Effector memory CD8-positive, alpha-beta T cell (primary cell): ENCODE measurements around the gene AGRN.
"Not testable (repeated sequence)": the region's sequence is repeated elsewhere in the genome, so short reads cannot be mapped to it uniquely, and the experiment has no call there.

ENCODE experiments used
- ATAC-seq: fragments of 150-1000 bp; cut with Tn5 transposase; replicated peaks from 2 replicates; pipeline ENCODE4 v1.10.0; 2021; ENCODE audit warnings: mild to moderate bottlenecking, moderate library complexity
- DNase-seq, 3 experiments: peaks; one replicate each; pipeline ENCODE4 v3.0.0; 2021
- H3K27ac Mint-ChIP-seq, 2 donors: one replicate each; pipeline ENCODE4 v1.8.0; 2022; ENCODE audit warnings: mild to moderate bottlenecking in 2 of 2, mixed read lengths in 2 of 2, moderate library complexity in 2 of 2
- H3K27me3 Mint-ChIP-seq, 2 donors: one replicate each; pipeline ENCODE4 v1.8.0; 2022; ENCODE audit warnings: mixed read lengths in 2 of 2
- H3K36me3 Mint-ChIP-seq: one replicate; pipeline ENCODE4 v1.8.0; 2022; ENCODE audit warnings: mild to moderate bottlenecking, moderate library complexity, mixed read lengths; ENCODE audit not compliant: insufficient read depth
- H3K4me1 Mint-ChIP-seq, 2 donors: one replicate each; pipeline ENCODE4 v1.8.0; 2022; ENCODE audit warnings: low read depth in 2 of 2, mixed read lengths in 2 of 2
- H3K4me3 Mint-ChIP-seq, 2 donors: one replicate each; pipeline ENCODE4 v1.8.0; 2022; ENCODE audit warnings: mild to moderate bottlenecking in 2 of 2, mixed read lengths in 2 of 2, moderate library complexity in 2 of 2
- H3K9me3 Mint-ChIP-seq, 2 donors: one replicate each; pipeline ENCODE4 v1.8.0; 2022; ENCODE audit warnings: mixed read lengths in 2 of 2

Gene AGRN

DNA sequence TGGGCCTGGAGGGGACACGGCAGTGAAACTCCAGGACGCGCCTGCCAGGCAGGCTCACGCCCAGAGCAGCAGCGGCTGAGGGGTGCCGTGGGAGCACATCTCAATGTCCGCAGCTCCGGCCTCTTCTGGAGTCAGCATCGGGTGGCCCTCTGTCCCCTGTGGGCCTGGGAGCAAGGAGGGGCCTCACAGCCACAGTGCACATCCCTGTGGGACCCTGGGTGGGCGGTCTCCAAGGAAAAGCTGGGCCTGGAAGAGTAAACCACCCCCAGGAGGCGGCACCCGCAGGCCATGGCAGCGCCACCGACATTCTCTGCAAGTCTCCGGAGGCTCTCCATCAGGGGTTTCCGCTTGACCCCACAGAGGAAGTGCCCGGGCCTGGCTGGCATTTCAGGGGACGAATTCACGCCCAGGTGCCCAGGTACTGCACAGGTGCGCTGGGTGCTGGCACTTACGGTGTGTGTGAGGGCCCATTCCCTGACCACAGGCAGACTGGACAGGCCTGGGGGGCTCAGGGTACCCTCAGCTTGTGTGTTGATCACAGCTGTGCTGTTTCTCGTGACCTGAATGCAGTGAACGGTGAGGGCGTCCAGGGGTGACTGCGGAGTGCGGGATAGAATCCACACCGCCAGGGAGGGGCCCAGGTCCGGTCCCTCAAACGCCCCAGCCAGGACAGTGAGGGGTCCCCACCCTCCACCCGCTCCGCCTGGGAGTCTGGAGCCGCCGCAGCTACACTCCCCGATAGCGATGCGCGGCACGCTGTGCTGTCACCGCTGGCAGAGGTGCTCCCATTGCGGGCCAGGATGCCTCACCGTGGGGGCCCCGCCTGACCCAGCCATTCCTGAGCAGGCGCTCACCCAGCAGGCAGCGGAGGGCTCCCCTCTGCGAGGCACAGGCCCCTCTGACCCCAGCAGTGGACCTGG is 70.8 kb downstream of the AGRN start:
- H3K4me3 Mint-ChIP-seq = no peak overlapping the region
- DNase-seq (no peak), ATAC-seq (no peak)
- no peaks in the 10 kb centered on the region for H3K9me3 Mint-ChIP-seq
- H3K4me1 Mint-ChIP-seq = peaks cover 0 to 3% of the 10 kb centered on the region in 2 donors
- H3K36me3 Mint-ChIP-seq = no peaks in the 10 kb centered on the region
- H3K27ac Mint-ChIP-seq = no peak overlapping the region
- H3K27me3 Mint-ChIP-seq = no peaks in the 10 kb centered on the region

DNA sequence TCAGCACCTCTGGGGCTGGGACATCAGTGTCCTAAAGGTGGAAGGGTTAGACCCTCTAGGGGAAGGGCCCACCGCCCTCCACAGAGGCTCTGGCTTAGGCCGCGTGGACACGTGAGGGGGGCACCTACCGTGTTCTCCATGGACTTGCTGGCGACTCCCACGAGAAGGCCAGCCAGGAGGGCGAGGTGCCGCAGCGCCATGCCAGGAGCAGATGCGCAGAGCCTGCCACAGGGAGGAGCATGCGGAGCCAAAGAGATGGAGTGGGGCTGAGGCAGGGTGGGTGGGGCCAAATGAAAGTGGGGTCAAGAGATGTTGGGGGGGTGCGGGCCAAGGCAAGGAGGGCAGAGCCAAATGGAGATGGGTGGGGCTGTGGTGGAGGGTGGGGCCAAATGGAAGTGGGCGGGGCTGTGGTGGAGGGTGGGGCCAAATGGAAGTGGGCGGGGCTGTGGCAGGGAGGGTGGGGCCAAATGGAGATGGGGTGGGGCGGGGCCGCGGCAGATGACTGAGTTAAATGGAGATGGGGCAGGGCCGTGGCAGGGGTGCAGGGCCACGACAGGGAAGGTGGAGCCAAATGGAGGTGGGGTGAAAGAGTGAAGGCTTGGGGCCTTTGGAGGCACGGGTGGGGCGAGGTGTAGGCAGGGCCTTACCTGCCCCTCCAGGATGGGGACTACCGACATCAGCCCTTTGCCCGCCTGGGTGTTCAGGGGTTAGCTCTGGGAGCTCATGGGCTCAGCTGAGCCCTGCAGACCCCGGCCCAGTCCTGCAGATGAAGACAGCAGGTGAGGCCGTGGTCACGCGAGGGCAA is 71.6 kb downstream of the AGRN start:
- DNase-seq (no peak), ATAC-seq (no peak)
- Mint-ChIP-seq H3K9me3 (no peaks in the 10 kb centered on the region), H3K4me3 (no peak overlapping the region), H3K27ac (no peak overlapping the region), H3K4me1 (peaks cover 0 to 3% of the 10 kb centered on the region in 2 donors), H3K27me3 (no peaks in the 10 kb centered on the region), H3K36me3 (no peaks in the 10 kb centered on the region)

DNA sequence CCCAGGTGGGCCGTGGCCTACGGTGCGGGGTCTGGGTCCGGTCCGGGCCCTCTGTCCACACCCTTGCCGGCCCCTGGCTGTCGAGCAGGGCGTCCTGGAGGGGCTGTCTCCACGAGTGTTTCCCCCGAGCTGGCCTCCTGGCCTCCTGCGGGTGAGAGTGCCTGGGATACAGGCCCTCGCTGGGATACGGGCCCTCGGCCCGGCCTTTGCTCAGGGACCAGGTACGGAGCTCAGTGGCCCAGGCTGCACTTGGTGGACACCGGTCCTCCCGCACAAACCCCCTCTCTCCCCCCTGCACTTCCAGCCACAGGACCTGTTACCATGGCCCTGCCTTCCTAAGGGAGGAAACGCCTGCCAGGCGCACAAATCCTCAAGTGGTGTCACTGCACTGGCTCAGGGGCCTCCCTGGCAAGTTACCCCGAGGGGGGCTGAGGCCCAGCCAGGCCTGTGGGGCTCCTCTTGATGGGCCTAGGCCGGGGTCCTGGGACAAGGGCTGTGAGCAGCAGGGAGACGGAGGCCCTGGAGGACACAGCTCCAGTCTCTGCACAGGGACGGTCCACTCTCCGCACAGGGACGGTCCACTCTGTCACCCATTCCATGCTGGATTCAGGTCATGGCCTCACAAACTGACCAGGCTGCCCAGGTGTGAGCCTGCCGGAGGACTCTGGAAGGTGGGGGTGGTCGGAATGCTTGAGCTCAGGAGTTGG is 72.4 kb downstream of the AGRN start:
- ATAC-seq (no peak), DNase-seq (no peak)
- H3K27ac Mint-ChIP-seq = no peak overlapping the region
- peaks cover 0 to 3% of the 10 kb centered on the region in 2 donors for H3K4me1 Mint-ChIP-seq
- no peaks in the 10 kb centered on the region for H3K36me3 Mint-ChIP-seq
- H3K4me3 Mint-ChIP-seq = no peak overlapping the region
- H3K9me3 Mint-ChIP-seq = no peaks in the 10 kb centered on the region
- no peaks in the 10 kb centered on the region for H3K27me3 Mint-ChIP-seq

DNA sequence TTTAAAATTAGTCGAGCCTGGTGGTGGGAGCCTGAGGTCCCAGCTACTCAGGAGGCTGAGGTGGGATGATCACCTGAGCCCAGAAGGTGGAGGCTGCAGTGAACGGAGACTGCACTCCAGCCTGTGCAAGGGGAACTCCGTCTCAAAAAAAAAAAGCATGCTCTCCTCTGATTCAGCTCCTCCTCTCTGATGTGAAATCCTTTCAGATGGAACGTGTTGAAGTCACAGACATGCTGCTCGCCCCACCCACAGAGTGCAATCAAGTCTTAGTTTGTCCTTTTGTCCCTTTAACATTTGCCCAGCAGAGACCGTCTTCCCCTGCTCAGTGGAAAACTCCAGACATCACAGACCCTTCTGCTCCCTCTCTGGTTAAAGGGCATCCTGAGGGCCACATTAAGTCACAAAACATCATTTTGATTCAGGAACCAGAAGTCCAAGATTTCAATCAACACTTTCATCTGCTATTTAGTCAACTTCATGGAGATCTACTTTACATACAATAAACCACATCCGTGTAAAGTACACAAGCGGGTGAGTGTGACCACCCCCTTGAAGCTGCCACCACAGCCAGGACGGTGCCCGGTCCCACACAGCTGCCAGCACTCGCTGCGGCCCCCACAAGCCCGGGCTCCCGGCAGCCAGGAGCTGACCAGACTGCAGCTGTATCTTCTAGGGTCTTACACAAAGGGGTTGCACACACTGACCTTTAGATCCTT is 73.1 kb downstream of the AGRN start:
- no peaks in the 10 kb centered on the region for H3K27me3 Mint-ChIP-seq
- peaks cover 0 to 3% of the 10 kb centered on the region in 2 donors for H3K4me1 Mint-ChIP-seq
- DNase-seq (no peak), ATAC-seq (no peak)
- H3K4me3 Mint-ChIP-seq = no peak overlapping the region
- no peaks in the 10 kb centered on the region for H3K9me3 Mint-ChIP-seq
- H3K36me3 Mint-ChIP-seq = no peaks in the 10 kb centered on the region
- H3K27ac Mint-ChIP-seq = no peak overlapping the region

DNA sequence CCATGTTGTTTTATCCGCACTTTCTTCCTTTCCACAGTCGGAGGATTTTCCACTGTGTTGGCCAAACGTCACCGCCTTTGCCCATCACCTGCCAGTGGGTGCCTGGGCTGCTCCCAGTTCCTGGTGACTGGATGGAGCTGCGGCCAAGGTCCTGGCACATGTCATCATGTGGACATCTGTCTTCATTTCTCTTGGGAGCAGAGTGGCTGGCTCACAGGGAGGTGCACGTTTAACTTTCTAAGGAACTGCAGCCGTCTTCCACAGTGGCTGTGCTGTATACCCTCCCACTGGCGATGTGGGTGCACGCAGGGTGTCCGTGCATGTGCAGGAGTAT is 73.7 kb downstream of the AGRN start:
- Mint-ChIP-seq H3K36me3 (no peaks in the 10 kb centered on the region), H3K27me3 (peaks cover 0 to 2% of the 10 kb centered on the region in 2 donors), H3K27ac (no peak overlapping the region), H3K9me3 (no peaks in the 10 kb centered on the region), H3K4me1 (peaks cover 0 to 4% of the 10 kb centered on the region in 2 donors), H3K4me3 (no peak overlapping the region)
- DNase-seq (no peak), ATAC-seq (no peak)

DNA sequence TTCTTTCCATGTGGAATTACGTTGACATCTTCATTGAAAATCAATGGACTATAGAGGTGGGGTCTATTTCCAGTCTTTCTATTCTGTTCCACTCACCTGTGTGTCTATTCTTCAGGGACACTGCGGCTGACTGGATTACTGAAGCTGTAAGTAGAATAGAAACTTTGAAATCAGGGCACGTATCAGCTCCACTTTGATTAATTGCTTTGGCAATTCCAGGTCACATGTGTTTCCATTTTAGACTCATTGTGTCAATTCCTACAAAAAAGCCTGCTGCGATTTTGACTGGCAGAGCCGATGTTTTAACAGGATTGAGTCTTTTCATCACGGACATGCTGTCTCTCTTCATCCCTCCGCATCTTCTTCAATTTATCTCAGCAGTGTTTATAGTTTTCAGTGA is 75.1 kb downstream of the AGRN start:
- Mint-ChIP-seq H3K4me1 (peaks cover 9 to 16% of the 10 kb centered on the region in 2 donors), H3K36me3 (no peaks in the 10 kb centered on the region), H3K27ac (no peak overlapping the region), H3K4me3 (no peak overlapping the region), H3K27me3 (peaks cover 6 to 16% of the 10 kb centered on the region in 2 donors), H3K9me3 (no peaks in the 10 kb centered on the region)
- ATAC-seq (no peak), DNase-seq (no peak)

DNA sequence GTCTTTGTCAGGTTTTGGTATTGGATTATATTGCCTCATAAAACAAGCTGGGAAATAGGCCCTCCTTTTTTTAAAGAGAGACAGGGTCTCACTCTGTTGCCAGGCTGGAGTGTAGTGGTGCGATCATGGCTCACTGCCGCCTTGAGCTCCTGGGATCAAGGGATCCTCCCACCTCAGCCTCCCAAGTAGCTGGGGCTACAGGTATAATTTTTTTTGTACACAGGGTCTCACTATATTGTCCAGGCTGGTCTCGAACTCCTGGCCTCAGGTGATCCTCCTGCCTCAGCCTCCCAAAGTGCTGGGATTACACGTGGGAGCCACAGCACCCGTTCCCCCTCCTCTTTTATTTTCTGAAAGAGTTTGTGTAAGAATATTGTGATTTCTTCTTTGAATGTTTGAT is 76.2 kb downstream of the AGRN start:
- ATAC-seq, H3K27ac Mint-ChIP-seq, H3K9me3 Mint-ChIP-seq, DNase-seq, H3K36me3 Mint-ChIP-seq, H3K4me3 Mint-ChIP-seq: not testable (repeated sequence)
- peaks cover 6 to 17% of the 10 kb centered on the region in 2 donors for H3K27me3 Mint-ChIP-seq
- H3K4me1 Mint-ChIP-seq = peaks cover 9 to 19% of the 10 kb centered on the region in 2 donors

DNA sequence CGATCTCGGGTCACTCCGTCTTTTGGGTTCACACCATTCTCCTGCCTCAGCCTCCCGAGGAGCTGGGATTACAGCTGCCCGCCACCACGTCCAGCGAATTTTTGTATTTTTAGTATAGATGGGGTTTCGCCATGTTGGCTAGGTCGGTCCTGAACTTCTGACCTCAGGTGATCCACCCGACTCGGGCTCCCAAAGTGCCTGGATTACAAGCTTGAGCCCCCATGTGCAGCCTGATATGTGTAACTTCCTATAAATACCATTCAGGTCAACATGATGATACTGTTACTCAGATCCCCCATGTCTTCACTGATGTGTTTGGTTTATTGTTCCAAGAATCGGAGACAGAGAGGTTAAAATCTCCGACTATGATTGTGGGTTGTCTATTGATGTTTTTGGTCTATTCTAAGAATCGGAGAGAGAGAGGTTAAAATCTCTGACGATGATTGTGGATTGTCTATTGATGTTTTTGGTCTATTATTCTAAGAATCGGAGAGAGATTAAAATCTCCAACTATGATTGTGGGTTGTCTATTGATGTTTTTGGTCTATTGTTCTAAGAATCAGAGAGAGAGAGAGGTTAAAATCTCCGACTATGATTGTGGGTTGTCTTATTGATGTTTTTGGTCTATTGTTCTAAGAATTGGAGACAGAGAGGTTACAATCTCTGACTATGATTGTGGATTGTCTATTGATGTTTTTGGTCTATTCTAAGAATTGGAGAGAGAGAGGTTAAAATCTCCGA is 78.9 kb downstream of the AGRN start:
- no peak for ATAC-seq
- Mint-ChIP-seq H3K36me3 (peaks cover 3% of the 10 kb centered on the region), H3K27me3 (peaks cover 6 to 17% of the 10 kb centered on the region in 2 donors), H3K27ac (peak overlapping the region in 1 of 2 donors; percentile 3), H3K9me3 (peaks cover 0 to 6% of the 10 kb centered on the region in 2 donors), H3K4me3 (peak overlapping the region in 1 of 2 donors; percentile 3), H3K4me1 (peaks cover 9 to 16% of the 10 kb centered on the region in 2 donors)
- DNase-seq = no peak

DNA sequence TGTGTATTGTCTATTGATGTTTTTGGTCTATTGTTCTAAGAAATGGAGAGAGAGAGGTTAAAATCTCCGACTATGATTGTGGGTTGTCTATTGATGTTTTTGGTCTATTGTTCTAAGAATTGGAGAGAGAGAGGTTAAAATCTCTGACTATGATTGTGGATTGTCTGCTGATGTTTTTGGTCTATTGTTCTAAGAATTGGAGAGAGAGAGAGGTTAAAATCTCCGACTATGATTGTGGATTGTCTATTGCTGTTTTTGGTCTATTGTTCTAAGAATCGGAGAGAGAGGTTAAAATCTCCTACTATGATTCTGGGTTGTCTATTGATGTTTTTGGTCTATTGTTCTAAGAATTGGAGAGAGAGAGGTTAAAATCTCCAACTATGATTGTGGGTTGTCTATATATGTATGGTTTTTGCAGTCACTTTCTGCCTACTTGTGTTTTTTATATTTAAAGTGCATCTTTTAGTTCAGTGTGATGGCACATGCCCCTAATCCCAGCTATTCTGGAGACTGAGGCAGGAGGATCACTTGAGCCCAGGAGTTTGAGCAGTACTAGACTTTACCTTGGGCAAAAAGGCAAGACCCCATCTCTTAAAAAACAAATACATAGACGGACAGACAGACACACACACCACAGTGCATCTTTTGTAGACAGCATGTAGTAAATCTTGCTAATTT is 79.7 kb downstream of the AGRN start:
- DNase-seq = no peak
- Mint-ChIP-seq H3K36me3 (peaks cover 3% of the 10 kb centered on the region), H3K4me3 (peak overlapping the region in 1 of 2 donors; percentile 3), H3K4me1 (peaks cover 15 to 22% of the 10 kb centered on the region in 2 donors), H3K9me3 (peaks cover 0 to 6% of the 10 kb centered on the region in 2 donors), H3K27ac (peak overlapping the region in 1 of 2 donors; percentile 3), H3K27me3 (peaks cover 6 to 17% of the 10 kb centered on the region in 2 donors)
- ATAC-seq = no peak

DNA sequence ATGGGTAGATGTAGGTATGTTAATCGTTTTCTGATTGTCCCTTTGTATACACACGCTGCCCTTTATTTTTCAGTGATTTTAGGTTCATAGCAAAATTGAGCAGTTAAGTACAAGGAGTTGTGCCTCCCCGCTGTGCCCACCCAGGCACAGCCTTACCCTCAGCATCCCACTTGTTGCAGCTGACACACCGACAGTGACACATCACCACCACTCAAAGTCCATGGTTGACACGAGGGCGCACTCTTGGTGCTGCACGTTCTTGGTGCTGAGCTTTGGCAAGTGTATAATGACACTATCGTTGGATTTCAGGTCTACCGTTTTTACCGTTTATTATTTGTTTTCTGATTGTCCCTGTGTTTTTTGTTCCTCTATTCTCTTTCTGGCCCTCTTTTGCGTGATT is 80.4 kb downstream of the AGRN start:
- ATAC-seq (no peak), DNase-seq (no peak)
- peaks cover 15 to 22% of the 10 kb centered on the region in 2 donors for H3K4me1 Mint-ChIP-seq
- H3K27me3 Mint-ChIP-seq = peaks cover 6 to 17% of the 10 kb centered on the region in 2 donors
- H3K36me3 Mint-ChIP-seq = peaks cover 3% of the 10 kb centered on the region
- no peak overlapping the region for H3K4me3 Mint-ChIP-seq
- peaks cover 0 to 6% of the 10 kb centered on the region in 2 donors for H3K9me3 Mint-ChIP-seq
- H3K27ac Mint-ChIP-seq = no peak overlapping the region

DNA sequence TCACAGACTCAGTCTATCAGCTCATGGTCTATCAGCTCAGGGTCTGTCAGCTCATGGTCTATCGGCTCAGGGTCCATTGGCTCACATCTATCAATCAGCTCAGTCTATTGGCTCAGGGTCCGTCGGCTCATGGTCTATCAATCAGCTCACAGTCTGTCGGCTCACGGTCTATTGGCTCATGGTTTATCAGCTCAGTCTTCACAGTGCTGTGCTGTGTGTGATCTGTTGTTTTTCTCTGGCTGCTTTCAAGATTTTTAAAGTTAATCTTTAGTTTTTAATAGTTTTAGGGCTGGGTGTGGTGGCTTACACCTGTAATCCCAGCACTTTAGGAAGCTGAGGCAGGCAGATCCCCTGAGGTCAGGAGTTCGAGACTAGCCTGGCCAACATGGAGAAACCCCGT is 81.6 kb downstream of the AGRN start:
- H3K4me3 Mint-ChIP-seq = no peak overlapping the region
- no peak for ATAC-seq
- DNase-seq = no peak
- H3K27ac Mint-ChIP-seq = no peak overlapping the region
- H3K4me1 Mint-ChIP-seq = peaks cover 15 to 22% of the 10 kb centered on the region in 2 donors
- H3K9me3 Mint-ChIP-seq = peaks cover 0 to 6% of the 10 kb centered on the region in 2 donors
- peaks cover 6 to 17% of the 10 kb centered on the region in 2 donors for H3K27me3 Mint-ChIP-seq
- peaks cover 3% of the 10 kb centered on the region for H3K36me3 Mint-ChIP-seq

DNA sequence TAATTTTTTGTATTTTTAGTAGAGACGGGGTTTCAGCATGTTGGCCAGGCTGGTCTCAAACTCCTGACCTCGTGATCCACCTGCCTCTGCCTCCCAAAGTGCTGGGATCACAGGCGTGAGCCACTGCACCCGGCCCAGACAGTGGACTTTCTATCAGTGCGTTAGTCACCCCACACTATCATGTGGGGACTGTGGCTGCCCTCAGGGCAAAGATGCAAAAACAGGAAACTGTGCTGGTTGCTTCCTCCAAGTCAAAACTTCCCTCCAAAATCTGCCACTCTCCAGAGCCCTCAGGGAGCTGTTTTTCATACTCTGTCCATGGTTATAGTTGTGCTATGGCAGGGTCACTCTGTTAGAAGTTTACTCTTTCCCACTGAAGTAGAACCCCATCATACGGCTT is 84.2 kb downstream of the AGRN start:
- H3K4me1 Mint-ChIP-seq = peaks cover 15 to 22% of the 10 kb centered on the region in 2 donors
- DNase-seq = not testable (repeated sequence)

More for the DNA sequence above, 84.2 kb downstream of the AGRN start:
- not testable (repeated sequence) for H3K36me3 Mint-ChIP-seq, H3K27me3 Mint-ChIP-seq, ATAC-seq, H3K27ac Mint-ChIP-seq, H3K9me3 Mint-ChIP-seq, H3K4me3 Mint-ChIP-seq
